Uterus (tissue), 4 donors: Measurements from ENCODE around the gene CPA4. TPM values are rescaled to one million over a fixed set of nuclear protein-coding genes. Genes with fewer than 3 reads are reported as not detected.
A peak's percentile ranks its signal among the peaks of the same experiment; 100 is the strongest.

ENCODE experiments used
- DNase-seq, 2 donors: peaks; one replicate each; pipeline ENCODE4 v3.0.0-alpha.2; 2019 to 2020
- H3K27ac ChIP-seq, 2 donors: fragments of 200-600 bp; sonication (generic); 1 replicate in 1 of 2; 2 replicates in 1 of 2; pipeline ENCODE4 v1.5.1; 2016 to 2018
- H3K27me3 ChIP-seq, 2 donors: fragments of 200-600 bp; sonication (generic); one replicate each; pipeline ENCODE4 v1.5.1; 2018 to 2019; ENCODE audit warnings: control low read depth in 1 of 2
- H3K36me3 ChIP-seq, 2 donors: fragments of 200-600 bp; sonication (generic); one replicate each; pipeline ENCODE4 v1.5.1; 2019; ENCODE audit warnings: control low read depth in 1 of 2
- H3K4me1 ChIP-seq, 2 donors: fragments of 200-600 bp; sonication (generic); one replicate each; pipeline ENCODE4 v1.5.1; 2018 to 2019; ENCODE audit warnings: control low read depth in 1 of 2
- H3K4me3 ChIP-seq, 2 donors: fragments of 200-600 bp; sonication (generic); 1 replicate in 1 of 2; 2 replicates in 1 of 2; pipeline ENCODE4 v1.5.1; 2018 to 2019; ENCODE audit warnings: mild to moderate bottlenecking in 1 of 2
- H3K9me3 ChIP-seq, 2 donors: fragments of 200-600 bp; sonication (generic); one replicate each; pipeline ENCODE4 v1.5.1; 2019; ENCODE audit warnings: control low read depth in 1 of 2
- CTCF ChIP-seq, 4 experiments: fragments of 200-600 bp in 2 of 4; fragments of 450-650 bp in 2 of 4; sonication (generic) in 2 of 4; IDR thresholded peaks; one replicate each; pipeline ENCODE4 v1.5.1; 2016 to 2019; ENCODE audit warnings: antibody characterized with exemption in 4 of 4, mild to moderate bottlenecking in 2 of 4, moderate library complexity in 1 of 4
- POLR2A ChIP-seq, 2 donors: fragments of 450-650 bp; IDR thresholded peaks; one replicate each; pipeline ENCODE4 v1.6.1; 2016; ENCODE audit warnings: antibody characterized with exemption in 2 of 2, mild to moderate bottlenecking in 1 of 2, moderate library complexity in 1 of 2
- intact Hi-C: fragments of 100-400 bp; cut with DNase I; formaldehyde crosslinking; loops from one replicate; pipeline ENCODE4 v1.15.1; 2023; ENCODE audit warnings: low total_unique reads
- total RNA-seq, 4 donors: library from RNA; depleted of rRNA in 3 of 4; stranded (reverse); fragments of >200 nt in 3 of 4; gene quantifications; one replicate each; pipeline versions ENCODE4 v1.1.0 to v1.2.4, GENCODE V29; 2014 to 2023
- donor health status: DM: yes; HTN: yes; CAD: no.

The CPA4 gene
- total RNA-seq, 4 donors from 2014 or later, result 1.3 TPM; not detected in 3

- intact Hi-C loops, result no loop called here
- Histone ChIP-seq H3K9me3 (no peaks in the 10 kb centered on the region), H3K4me1 (peaks cover 12 to 14% of the 10 kb centered on the region in 2 donors), H3K27me3 (no peaks in the 10 kb centered on the region), H3K36me3 (no peaks in the 10 kb centered on the region), H3K27ac (peak overlapping the region; percentile 88 to 95), H3K4me3 (no peak overlapping the region)
- DNase-seq, result no peak
- no peak for TF ChIP-seq POLR2A (IDR thresholded peaks at IDR 0.05)
- no peak for TF ChIP-seq CTCF (IDR thresholded peaks at IDR 0.05)
Observed at GRCh38 chr7:130372402-130373165, 79.6 kb downstream of the CPA4 start.

Other genes with a start within 250 kb of the CPA4 start
- 10 to 100 TPM; 12.6 to 60.7 (median 17.2) TPM for gene ZC3HC1, start 241.8 kb upstream of the CPA4 start, total RNA-seq
- 10 to 100 TPM in 3 of 4 donors, 1 to 10 TPM in 1; 8.8 to 58.5 (median 26.5) TPM for gene KLHDC10, start 222.6 kb upstream of the CPA4 start, total RNA-seq
- gene TMEM209, start 87.8 kb upstream of the CPA4 start, total RNA-seq, result 10 to 100 TPM in 3 of 4 donors, 1 to 10 TPM in 1; 7.4 to 22.6 (median 19.4) TPM
- not detected for gene SSMEM1, start 85.3 kb upstream of the CPA4 start, total RNA-seq
- 1 to 10 TPM in 1 of 4 donors, not detected in 3; 1.2 TPM for gene CPA2, start 26.3 kb upstream of the CPA4 start, total RNA-seq
- gene CPA5, start 51.7 kb downstream of the CPA4 start, total RNA-seq, result not detected
- 1 to 10 TPM in 1 of 4 donors, under 1 TPM in 1, not detected in 2; 0.46 to 3.8 TPM for gene CPA1, start 87.3 kb downstream of the CPA4 start, total RNA-seq
- 10 to 100 TPM in 2 of 4 donors, 1 to 10 TPM in 2; 1.5 to 22.3 (median 8.3) TPM for gene CEP41, start 147.9 kb downstream of the CPA4 start, total RNA-seq
- gene MEST, start 198.9 kb downstream of the CPA4 start, total RNA-seq, result 100 to 1,000 TPM in 1 of 4 donors, 10 to 100 TPM in 2, 1 to 10 TPM in 1; 7.7 to 462 (median 23.7) TPM